CD4-positive, alpha-beta memory T cell (primary cell): ENCODE results near the gene MED15. TPM values are rescaled to one million over a fixed set of nuclear protein-coding genes. Genes with fewer than 3 reads are reported as not detected.
"Not testable (repeated sequence)": the region's sequence is repeated elsewhere in the genome, so short reads cannot be mapped to it uniquely, and the experiment has no call there.

Source experiments
- CTCF ChIA-PET: fragments of 350-600 bp; sonication (Branson Sonifier 250); formaldehyde crosslinking; loops from one replicate; lab custom pipeline; 2021; ENCODE audit warnings: inconsistent platforms; ENCODE audit not compliant: partially characterized antibody; lab: Charles Lee
- POLR2A ChIA-PET: fragments of 350-600 bp; sonication (Branson Sonifier 250); formaldehyde crosslinking; loops from one replicate; lab custom pipeline; 2021; ENCODE audit not compliant: partially characterized antibody; lab: Charles Lee
- DNase-seq, 5 donors: peaks; one replicate each; pipeline versions ENCODE4 v3.0.0 to v3.0.0-alpha.2; 2020 to 2022; ENCODE audit warnings: mixed read lengths in 1 of 5
- H3K27ac ChIP-seq: one replicate; pipeline ENCODE4 v1.7.0; 2013; ENCODE audit warnings: low read depth, low read length
- H3K27me3 ChIP-seq: 2 replicates; pipeline ENCODE4 v1.7.0; 2013; ENCODE audit warnings: mild to moderate bottlenecking, low read length, moderate library complexity; ENCODE audit not compliant: insufficient read depth
- H3K36me3 ChIP-seq: 2 replicates; pipeline ENCODE4 v1.7.0; 2013; ENCODE audit warnings: mild to moderate bottlenecking, low read length, moderate library complexity; ENCODE audit not compliant: insufficient read depth
- H3K4me1 ChIP-seq: 2 replicates; pipeline ENCODE4 v1.7.0; 2013; ENCODE audit warnings: mild to moderate bottlenecking, low read length, moderate library complexity; ENCODE audit not compliant: insufficient read depth
- H3K4me3 ChIP-seq, 2 donors: one replicate each; pipeline ENCODE4 v1.7.0; 2013; ENCODE audit warnings: low read length in 2 of 2, mild to moderate bottlenecking in 1 of 2
- H3K9me3 ChIP-seq, 2 donors: one replicate each; pipeline ENCODE4 v1.7.0; 2013; ENCODE audit warnings: low read length in 2 of 2, control low read depth in 1 of 2; ENCODE audit not compliant: control insufficient read depth in 1 of 2
- H3K27ac Mint-ChIP-seq, 7 donors: one replicate each; pipeline ENCODE4 v1.8.0; 2020 to 2021; ENCODE audit warnings: mixed read lengths in 7 of 7, mild to moderate bottlenecking in 6 of 7, inconsistent platforms in 3 of 7, moderate library complexity in 3 of 7
- H3K27me3 Mint-ChIP-seq, 2 donors: one replicate each; pipeline ENCODE4 v1.8.0; 2020 to 2021; ENCODE audit warnings: mixed read lengths in 2 of 2
- H3K36me3 Mint-ChIP-seq, 2 donors: one replicate each; pipeline ENCODE4 v1.8.0; 2020 to 2021; ENCODE audit warnings: mixed read lengths in 2 of 2, inconsistent platforms in 1 of 2, mild to moderate bottlenecking in 1 of 2
- H3K4me1 Mint-ChIP-seq, 4 donors: one replicate each; pipeline ENCODE4 v1.8.0; 2020 to 2021; ENCODE audit warnings: mixed read lengths in 4 of 4, mild to moderate bottlenecking in 1 of 4
- H3K4me3 Mint-ChIP-seq, 8 donors: one replicate each; pipeline ENCODE4 v1.8.0; 2020 to 2021; ENCODE audit warnings: mixed read lengths in 8 of 8, mild to moderate bottlenecking in 7 of 8, moderate library complexity in 6 of 8, inconsistent platforms in 3 of 8
- H3K9me3 Mint-ChIP-seq, 8 donors: one replicate each; pipeline ENCODE4 v1.8.0; 2020 to 2021; ENCODE audit warnings: mixed read lengths in 8 of 8, mild to moderate bottlenecking in 5 of 8, inconsistent platforms in 3 of 8, moderate library complexity in 1 of 8
- intact Hi-C: fragments of 100-400 bp; cut with micrococcal nuclease; formaldehyde crosslinking; loops from one replicate; pipeline ENCODE4 v1.15.1; 2023
- polyA plus RNA-seq, 2 donors: library from polyadenylated mRNA; unstranded; fragments of 300-500 nt; fragmentation: Illumina TruSeq; gene quantifications; one replicate each; pipeline ENCODE4 v1.2.3, GENCODE V29; 2021
- total RNA-seq, 2 experiments: library from RNA; stranded (reverse); gene quantifications; one replicate each; pipeline ENCODE4 v1.2.3, GENCODE V29; 2021

MED15 gene
- total and polyA plus RNA-seq, 4 experiments from 2014 or later, result 15.6 to 237 (median 156) TPM

DNA sequence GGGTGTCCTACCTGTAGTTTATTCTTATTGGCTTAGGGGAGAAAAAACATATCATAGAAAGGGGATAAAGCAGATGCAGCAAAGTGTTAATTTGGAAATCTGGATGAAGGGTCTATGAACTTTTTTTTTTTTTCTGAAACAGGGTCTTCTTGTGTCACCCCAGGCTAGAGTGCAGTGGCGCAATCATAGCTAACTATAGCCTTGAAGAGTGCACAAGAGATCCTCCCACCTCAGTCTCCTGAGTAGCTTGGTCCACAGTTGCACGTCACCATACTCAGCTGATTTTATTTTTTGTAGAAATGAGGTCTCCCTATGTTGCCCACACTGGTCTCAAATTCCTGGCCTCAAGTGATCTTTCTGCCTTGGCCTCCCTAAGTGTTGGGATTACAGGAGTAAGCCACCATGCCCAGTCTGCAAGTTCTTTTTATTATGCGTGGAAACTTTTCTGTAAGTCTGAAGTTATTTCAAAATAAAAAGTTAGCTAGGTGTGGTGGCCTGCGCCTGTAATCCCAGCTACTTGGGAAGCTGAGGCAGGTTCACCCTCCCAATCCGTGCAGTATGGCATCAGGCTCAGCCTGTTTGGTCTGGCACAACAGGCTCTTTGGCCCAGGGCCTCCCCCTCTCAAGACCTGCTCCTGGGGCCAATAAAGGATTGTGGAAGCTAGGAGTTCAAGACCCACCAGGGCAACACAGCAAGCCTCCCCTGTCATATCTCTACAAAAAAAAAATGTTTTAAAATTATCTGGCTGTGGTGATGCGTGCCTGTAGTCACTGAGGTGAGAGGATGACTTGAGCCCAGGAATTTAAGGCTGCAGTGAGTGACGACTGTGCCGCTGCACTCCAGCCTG is 111.9 kb downstream of the MED15 start:
- ChIA-PET CTCF (interaction anchor here (0.6 to 1.5 kb wide), 2 partner anchors 13 to 44 kb away, joined by 3 to 5 read pairs; no protein-coding TSS in a partner anchor), POLR2A (no interaction called here)
- no peak for DNase-seq
- H3K4me1 ChIP-seq, result no peaks in the 10 kb centered on the region
- no peaks in the 10 kb centered on the region for H3K36me3 Mint-ChIP-seq
- intact Hi-C loops, result no loop called here
- H3K4me1 Mint-ChIP-seq, result peaks cover 0 to 2% (median 0%) of the 10 kb centered on the region in 4 donors
- no peak overlapping the region for H3K4me3 Mint-ChIP-seq
- H3K36me3 ChIP-seq, result no peaks in the 10 kb centered on the region
- no peak overlapping the region for H3K27ac ChIP-seq
- no peaks in the 10 kb centered on the region for H3K27me3 Mint-ChIP-seq
- no peak overlapping the region for H3K27ac Mint-ChIP-seq
- H3K9me3 Mint-ChIP-seq, result no peaks in the 10 kb centered on the region
- H3K27me3 ChIP-seq, result no peaks in the 10 kb centered on the region
- H3K4me3 ChIP-seq, result no peak overlapping the region
- H3K9me3 ChIP-seq, result no peaks in the 10 kb centered on the region

DNA sequence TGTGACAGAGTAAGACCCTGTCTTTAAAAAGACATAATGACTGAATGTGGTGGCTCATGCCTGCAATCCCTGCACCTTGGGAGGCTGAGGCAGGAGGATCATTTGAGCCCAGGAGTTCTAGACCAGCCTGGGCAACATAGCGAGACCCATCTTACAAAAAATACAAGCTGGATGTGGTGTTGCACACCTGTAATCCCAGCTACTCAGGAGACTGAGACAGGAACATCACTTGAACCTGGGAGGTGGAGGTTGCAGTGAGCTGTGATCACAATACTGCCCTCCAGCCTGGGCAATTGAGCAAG is 112.4 kb downstream of the MED15 start:
- H3K27me3 ChIP-seq, CTCF ChIA-PET: not testable (repeated sequence)

DNA sequence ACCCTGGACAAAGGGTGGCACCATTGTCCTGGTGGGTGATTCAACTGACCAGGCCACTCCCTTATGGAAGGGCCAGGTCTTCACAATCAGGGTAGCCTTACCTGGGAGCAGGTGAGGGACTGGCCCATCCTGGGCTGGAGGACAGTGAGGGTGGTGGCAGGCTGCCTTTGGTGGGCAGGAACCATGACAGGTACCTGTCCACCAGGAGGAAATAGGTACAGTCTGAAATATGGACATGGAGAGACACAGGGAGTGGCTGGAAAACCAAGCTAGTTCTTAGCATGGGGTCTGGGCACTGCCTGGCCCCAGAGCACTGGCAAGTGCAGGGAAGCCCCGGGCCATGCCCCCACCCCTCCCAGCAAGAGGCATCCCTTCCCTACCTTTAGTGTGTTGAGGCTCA is 113.8 kb downstream of the MED15 start:
- POLR2A ChIA-PET, result no interaction called here
- H3K27me3 Mint-ChIP-seq, result no peaks in the 10 kb centered on the region
- H3K27ac ChIP-seq, result no peak overlapping the region

More for the DNA sequence above, 112.4 kb downstream of the MED15 start:
- H3K27ac Mint-ChIP-seq, H3K4me3 Mint-ChIP-seq, POLR2A ChIA-PET, H3K36me3 ChIP-seq, DNase-seq, H3K4me1 Mint-ChIP-seq, H3K9me3 Mint-ChIP-seq, H3K36me3 Mint-ChIP-seq, H3K4me3 ChIP-seq, intact Hi-C loops, H3K27ac ChIP-seq, H3K27me3 Mint-ChIP-seq, H3K4me1 ChIP-seq, H3K9me3 ChIP-seq: not testable (repeated sequence)

DNA sequence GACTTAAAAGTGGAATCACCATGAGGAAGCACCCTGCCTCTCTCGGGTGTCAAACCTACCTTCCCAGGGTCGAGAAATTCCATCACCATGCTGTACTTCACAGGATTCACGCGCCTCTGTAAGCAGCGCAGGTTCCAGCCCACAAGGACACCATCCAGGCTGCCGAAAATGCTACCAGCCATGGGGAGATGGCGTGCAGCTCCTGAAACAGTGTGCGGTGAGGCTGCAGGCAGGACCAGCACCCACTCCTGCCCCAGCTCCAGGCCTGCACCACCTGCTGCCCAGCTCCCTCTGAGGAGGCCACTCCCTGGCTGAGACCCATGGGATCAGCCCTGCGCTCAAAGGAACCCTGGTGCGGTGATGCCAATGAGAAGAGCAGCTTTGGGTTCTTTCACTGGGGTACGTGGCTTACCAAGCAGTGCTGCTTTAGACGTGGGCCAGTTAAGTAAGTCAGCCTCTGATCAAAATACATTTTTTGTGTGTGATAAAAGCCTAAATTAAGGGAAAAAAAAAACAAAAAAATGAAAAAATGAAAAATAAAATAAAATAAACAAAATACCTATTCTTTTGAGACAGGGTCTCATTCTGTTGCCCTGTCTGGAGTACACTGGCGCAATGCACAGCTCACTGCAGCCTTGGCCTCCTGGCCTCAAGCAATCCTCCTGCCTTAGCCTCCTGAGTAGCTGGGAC is 115.4 kb downstream of the MED15 start:
- POLR2A ChIA-PET, result no interaction called here
- Histone ChIP-seq H3K9me3 (no peaks in the 10 kb centered on the region), H3K4me1 (no peaks in the 10 kb centered on the region), H3K36me3 (no peaks in the 10 kb centered on the region), H3K4me3 (no peak overlapping the region), H3K27ac (no peak overlapping the region), H3K27me3 (no peaks in the 10 kb centered on the region)
- Mint-ChIP-seq H3K4me1 (peaks cover 0 to 2% (median 0%) of the 10 kb centered on the region in 4 donors), H3K27me3 (peaks cover 0 to 2% of the 10 kb centered on the region in 2 donors), H3K4me3 (no peak overlapping the region), H3K27ac (no peak overlapping the region), H3K9me3 (no peaks in the 10 kb centered on the region), H3K36me3 (no peaks in the 10 kb centered on the region)
- intact Hi-C loops, result no loop called here
- CTCF ChIA-PET, result no interaction called here
- no peak for DNase-seq

More for the DNA sequence above, 113.8 kb downstream of the MED15 start:
- H3K9me3 Mint-ChIP-seq, result no peaks in the 10 kb centered on the region
- CTCF ChIA-PET, result no interaction called here
- H3K27me3 ChIP-seq, result no peaks in the 10 kb centered on the region
- intact Hi-C loops, result no loop called here
- no peaks in the 10 kb centered on the region for H3K36me3 Mint-ChIP-seq
- H3K36me3 ChIP-seq, result no peaks in the 10 kb centered on the region
- no peak overlapping the region for H3K4me3 ChIP-seq
- no peak overlapping the region for H3K4me3 Mint-ChIP-seq
- H3K4me1 Mint-ChIP-seq, result peaks cover 0 to 2% (median 0%) of the 10 kb centered on the region in 4 donors
- H3K9me3 ChIP-seq, result no peaks in the 10 kb centered on the region
- no peaks in the 10 kb centered on the region for H3K4me1 ChIP-seq
- no peak overlapping the region for H3K27ac Mint-ChIP-seq
- DNase-seq, result no peak

DNA sequence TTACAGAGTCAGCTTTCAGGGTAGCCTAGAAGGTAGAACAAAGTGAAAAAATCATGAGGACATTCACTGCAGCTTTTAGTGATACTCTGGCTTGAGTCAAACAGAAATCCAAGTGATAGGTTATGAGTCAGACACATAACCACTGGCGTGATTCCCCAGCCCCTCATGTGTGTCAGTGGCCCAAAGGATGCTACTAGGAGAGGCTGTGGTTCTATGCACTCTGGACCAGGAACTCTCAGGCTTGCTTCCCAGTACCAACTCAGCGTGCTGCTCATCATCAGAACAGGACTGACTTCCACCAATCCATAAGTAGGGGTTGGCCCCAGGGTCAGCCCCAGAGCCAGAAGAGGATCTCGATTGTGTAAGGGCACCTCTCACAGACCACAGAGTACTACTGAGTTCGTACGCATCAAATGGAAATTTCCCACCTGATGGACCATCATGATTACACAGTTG is 116.8 kb downstream of the MED15 start:
- no peak overlapping the region for H3K4me3 Mint-ChIP-seq
- H3K4me1 ChIP-seq, result no peaks in the 10 kb centered on the region
- POLR2A ChIA-PET, result no interaction called here

DNA sequence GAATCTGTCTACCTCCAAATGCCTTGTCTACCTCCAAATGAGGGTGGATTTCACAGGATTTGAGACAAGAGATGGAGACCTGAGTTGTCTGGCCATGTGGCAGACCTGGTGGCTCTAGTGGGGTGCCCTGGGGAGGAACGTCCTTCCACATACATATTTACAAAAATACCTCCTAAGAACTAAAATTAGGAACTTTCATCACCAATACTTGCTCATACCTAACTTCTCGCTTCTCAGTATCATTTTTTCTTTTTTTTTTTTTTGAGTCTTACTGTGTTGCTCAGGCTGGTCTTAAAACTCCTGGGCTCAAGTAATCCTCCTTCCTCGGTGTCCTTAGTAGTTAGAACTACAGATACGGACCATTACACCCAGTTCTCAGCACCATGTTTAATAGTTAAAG is 117.9 kb downstream of the MED15 start:
- no peaks in the 10 kb centered on the region for H3K27me3 ChIP-seq
- Mint-ChIP-seq H3K9me3 (peaks cover 0 to 2% (median 0%) of the 10 kb centered on the region in 8 donors), H3K27ac (peak overlapping the region in 1 of 7 donors; percentile 80), H3K4me3 (no peak overlapping the region), H3K36me3 (no peaks in the 10 kb centered on the region), H3K4me1 (no peaks in the 10 kb centered on the region), H3K27me3 (peaks cover 0 to 2% of the 10 kb centered on the region in 2 donors)
- intact Hi-C loops, result no loop called here
- H3K27ac ChIP-seq, result no peak overlapping the region
- ChIA-PET CTCF (no interaction called here), POLR2A (no interaction called here)
- no peaks in the 10 kb centered on the region for H3K9me3 ChIP-seq
- no peaks in the 10 kb centered on the region for H3K36me3 ChIP-seq
- no peak overlapping the region for H3K4me3 ChIP-seq
- DNase-seq, result no peak
- H3K4me1 ChIP-seq, result no peaks in the 10 kb centered on the region

More for the DNA sequence above, 116.8 kb downstream of the MED15 start:
- Histone ChIP-seq H3K27me3 (no peaks in the 10 kb centered on the region), H3K4me3 (no peak overlapping the region), H3K36me3 (no peaks in the 10 kb centered on the region), H3K27ac (no peak overlapping the region), H3K9me3 (no peaks in the 10 kb centered on the region)
- DNase-seq, result no peak
- intact Hi-C loops, result no loop called here
- Mint-ChIP-seq H3K4me1 (no peaks in the 10 kb centered on the region), H3K36me3 (no peaks in the 10 kb centered on the region), H3K9me3 (peaks cover 0 to 2% (median 0%) of the 10 kb centered on the region in 8 donors), H3K27ac (peak overlapping the region in 2 of 7 donors; percentile 2 to 32), H3K27me3 (peaks cover 0 to 2% of the 10 kb centered on the region in 2 donors)
- CTCF ChIA-PET, result no interaction called here

DNA sequence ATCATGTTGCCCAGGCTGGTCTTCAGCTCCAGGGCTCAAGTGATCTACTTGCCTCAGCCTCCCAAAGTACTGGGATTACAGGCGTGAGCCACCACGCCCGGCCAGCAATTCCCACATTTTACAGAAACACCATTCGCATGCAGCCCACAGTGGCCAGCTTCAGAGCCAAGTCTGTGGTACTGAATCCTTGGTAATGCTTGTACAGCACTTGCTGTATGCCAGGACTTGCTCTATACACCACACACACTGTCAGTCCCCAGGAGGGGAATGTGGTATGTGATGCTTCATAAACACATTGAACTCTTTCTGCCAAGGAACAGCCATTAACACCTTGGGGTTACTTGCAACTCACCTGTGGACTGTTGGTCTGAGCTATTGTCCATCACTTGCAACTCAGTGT is 119.4 kb downstream of the MED15 start:
- ChIA-PET CTCF (no interaction called here), POLR2A (no interaction called here)
- H3K27me3 ChIP-seq, result no peaks in the 10 kb centered on the region
- H3K27me3 Mint-ChIP-seq, result peaks cover 0 to 2% of the 10 kb centered on the region in 2 donors
- H3K4me1 ChIP-seq, result no peaks in the 10 kb centered on the region
- H3K27ac Mint-ChIP-seq, result no peak overlapping the region
- H3K27ac ChIP-seq, result no peak overlapping the region
- no peaks in the 10 kb centered on the region for H3K36me3 Mint-ChIP-seq
- intact Hi-C loops, result no loop called here
- peaks cover 0 to 2% (median 0%) of the 10 kb centered on the region in 8 donors for H3K9me3 Mint-ChIP-seq
- no peak for DNase-seq
- no peaks in the 10 kb centered on the region for H3K9me3 ChIP-seq
- no peaks in the 10 kb centered on the region for H3K36me3 ChIP-seq
- H3K4me3 ChIP-seq, result no peak overlapping the region
- H3K4me3 Mint-ChIP-seq, result no peak overlapping the region
- no peaks in the 10 kb centered on the region for H3K4me1 Mint-ChIP-seq
